ENCODE data around the gene MYBPH. TPM values are rescaled to one million over a fixed set of nuclear protein-coding genes. Genes with fewer than 3 reads are reported as not detected.

The MYBPH gene
- total RNA-seq: not detected

GRCh38 chr1:203175237-203175826 lies at the start of gene MYBPH:
TSS of gene MYBPH (minus strand) at chr1:203175826. CDS start at chr1:203175755, 71 bp downstream.

GRCh38 chr1:203186446-203187303 lies 11.0 kb upstream of the MYBPH start, which contains the start of gene CHI3L1:
TSS of gene CHI3L1 (minus strand) at chr1:203186704. CDS start at chr1:203186623, 81 bp downstream.

GRCh38 chr1:203127666-203128430 lies 47.8 kb downstream of the MYBPH start, which contains the start of gene ADORA1:
TSS of gene ADORA1 (plus strand) at chr1:203127726. CDS start at chr1:203128842, 1,116 bp downstream.

Other genes starting within 250 kb of the MYBPH start
- gene KLHL12, start 248.6 kb downstream of the MYBPH start, total RNA-seq: 10 to 100 TPM; 22.6 to 26.2 TPM
- gene ADIPOR1, start 217.5 kb downstream of the MYBPH start, total RNA-seq: 10 to 100 TPM; 50.6 to 57.0 TPM
- gene CYB5R1, start 208.6 kb downstream of the MYBPH start, total RNA-seq: 10 to 100 TPM; 22.8 to 23.6 TPM
- 10 to 100 TPM; 62.5 to 68.8 TPM for gene TMEM183A, start 168.5 kb downstream of the MYBPH start, total RNA-seq
- 10 to 100 TPM; 45.8 to 46.9 TPM for gene PPFIA4, start 149.3 kb downstream of the MYBPH start, total RNA-seq
- gene MYOG, start 89.8 kb downstream of the MYBPH start, total RNA-seq: not detected
- not detected for gene ADORA1, start 48.1 kb downstream of the MYBPH start, total RNA-seq
- not detected for gene CHI3L1, start 10.9 kb upstream of the MYBPH start, total RNA-seq
- under 1 TPM; 0.19 to 0.81 TPM for gene CHIT1, start 53.8 kb upstream of the MYBPH start, total RNA-seq
- 100 to 1,000 TPM; 102 to 105 TPM for gene BTG2, start 129.7 kb upstream of the MYBPH start, total RNA-seq
- gene FMOD, start 175.3 kb upstream of the MYBPH start, total RNA-seq: under 1 TPM; 0.12 to 0.40 TPM